Fibroblast of peridontal ligament (primary cell): ENCODE results near the gene KRT8.

Source experiments
- DNase-seq: peaks from one replicate; pipeline ENCODE4 v3.0.0-alpha.2; 2010; ENCODE audit errors: extremely low read depth

Gene KRT8

DNA sequence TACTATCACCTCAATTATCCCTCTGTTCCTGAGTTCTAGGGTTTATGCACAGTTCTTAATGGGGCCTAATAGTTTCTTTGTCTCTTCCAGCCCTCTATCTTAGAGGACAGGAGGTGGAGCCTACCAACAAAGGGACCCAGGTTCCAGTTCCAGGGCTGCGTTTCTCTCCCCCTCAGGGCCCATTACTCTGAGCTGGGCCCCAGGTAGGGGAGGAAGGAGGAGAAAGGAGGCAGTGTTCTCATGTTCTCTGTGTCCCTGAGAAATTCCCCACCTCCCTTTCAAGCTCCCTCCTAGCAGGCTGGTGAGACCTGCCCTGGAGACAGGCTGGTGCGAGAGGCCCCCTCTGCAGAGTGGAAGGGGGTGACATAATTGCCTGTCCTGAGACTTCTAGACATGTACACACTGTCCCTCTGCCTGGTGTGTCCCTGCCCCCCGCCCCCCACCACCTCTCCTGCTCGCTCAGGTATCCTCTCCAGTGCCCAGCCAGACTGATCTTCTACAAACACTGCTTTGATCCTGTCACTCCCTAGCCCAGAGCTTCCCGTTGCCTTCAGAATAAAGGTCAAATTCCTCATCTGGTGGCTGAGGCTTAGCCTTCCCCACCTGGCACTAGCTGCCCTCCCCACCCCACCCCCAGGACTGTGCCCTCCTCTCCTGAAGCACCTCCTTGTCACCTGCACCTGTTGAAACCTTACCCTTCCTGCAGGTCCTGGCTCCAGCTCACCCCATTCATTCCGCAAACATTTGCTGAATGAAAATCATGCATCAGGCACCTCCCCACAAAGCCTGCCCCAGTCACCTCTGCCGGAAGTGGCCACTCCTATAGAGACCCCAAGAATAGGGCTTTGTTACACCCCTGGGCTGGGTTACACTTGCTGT, 21.1 kb upstream of the KRT8 start:
- no peak for DNase-seq

DNA sequence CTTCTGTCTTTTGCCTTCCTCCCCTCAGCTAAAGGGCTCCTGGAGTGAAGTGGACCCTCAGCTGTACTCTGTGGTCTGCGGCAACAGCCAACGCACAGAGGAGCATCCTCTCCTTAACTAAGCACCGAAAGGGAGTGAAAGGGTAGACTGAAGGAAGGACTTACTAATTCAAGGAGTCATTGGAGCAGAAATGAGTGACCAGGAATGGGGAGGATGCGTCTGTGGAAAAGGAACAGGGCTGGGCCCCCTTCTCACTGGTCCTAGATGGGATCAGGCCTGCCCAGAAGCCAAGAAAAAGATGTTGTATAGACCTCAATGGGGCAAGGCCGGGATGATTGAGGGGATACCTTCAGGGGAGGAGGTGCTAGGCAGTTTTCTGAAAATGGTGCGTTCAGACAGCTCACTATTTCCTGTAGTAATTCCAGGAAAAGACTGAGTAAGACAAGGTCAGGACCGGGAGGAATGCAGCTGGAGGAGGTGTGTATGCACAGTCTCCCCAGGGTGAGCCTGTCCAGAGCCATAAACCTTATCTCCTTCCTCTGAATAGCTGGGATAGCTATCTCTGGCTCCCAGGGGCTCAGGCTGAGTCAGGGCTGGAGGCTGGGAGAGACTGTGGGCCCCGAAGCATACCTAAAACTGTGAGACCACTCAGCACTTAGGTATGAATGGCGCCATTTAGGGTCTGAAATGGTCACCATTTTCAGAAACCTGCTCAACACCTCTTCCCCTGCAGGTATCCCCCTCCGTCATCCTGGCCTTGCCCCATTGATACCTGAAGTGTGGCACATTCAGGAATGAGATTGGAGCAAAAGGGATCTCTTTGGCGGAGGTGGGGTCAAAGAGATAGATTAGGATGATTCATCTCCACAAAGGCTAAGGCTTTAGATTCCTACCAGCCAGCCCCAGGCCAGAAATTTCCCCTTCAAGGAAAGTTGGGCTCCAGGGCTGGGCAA, 20.2 kb upstream of the KRT8 start:
- no peak for DNase-seq

- no peak for DNase-seq
Observed at GRCh38 chr12:52921488-52922165, 16.8 kb upstream of the KRT8 start.

DNA sequence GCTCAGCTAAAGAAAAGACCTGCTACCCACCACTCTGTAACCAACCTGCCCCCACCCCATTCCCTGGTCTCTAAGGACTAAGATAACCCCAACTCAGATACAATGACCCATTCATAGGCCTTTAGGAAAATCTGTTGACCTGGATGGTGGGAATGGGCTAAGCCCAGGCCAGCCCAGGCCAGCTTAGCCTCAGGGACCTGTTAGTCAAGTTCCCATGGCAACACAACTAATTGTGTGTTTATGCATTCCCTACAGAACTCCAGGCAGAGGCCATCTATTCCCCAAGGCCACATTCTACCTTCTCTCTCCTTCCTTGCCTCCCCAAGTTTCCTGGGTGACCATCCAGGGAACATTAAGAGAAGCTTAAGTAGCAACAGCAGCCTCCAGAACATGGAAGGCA, 16.1 kb upstream of the KRT8 start:
- DNase-seq, result no peak

GRCh38 chr12:52918784-52919183, 13.9 kb upstream of the KRT8 start:
- no peak for DNase-seq

- DNase-seq, result no peak
Observed at GRCh38 chr12:52918351-52918750, 13.5 kb upstream of the KRT8 start.

GRCh38 chr12:52917800-52918199, 12.9 kb upstream of the KRT8 start:
- DNase-seq, result no peak

- DNase-seq, result no peak
Observed at GRCh38 chr12:52916216-52916615, 11.3 kb upstream of the KRT8 start.

DNA sequence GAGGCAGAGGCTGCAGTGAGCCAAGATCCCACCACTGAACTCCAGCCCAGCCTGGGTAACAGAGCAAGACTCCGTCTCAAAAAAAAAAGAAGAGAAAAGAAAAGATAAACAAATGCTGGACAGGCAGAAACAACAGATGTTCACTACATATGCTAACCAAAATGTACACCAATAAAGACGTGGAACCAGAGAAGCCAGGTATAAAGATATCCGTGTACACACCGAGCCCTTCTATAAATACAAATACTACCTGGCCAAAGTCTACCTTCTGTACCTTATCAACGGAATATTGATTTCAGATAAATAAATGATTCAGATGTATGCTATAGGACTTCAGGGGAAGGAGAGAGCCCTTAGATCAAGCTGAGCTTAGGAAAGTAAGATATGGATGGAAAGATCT, 10.8 kb upstream of the KRT8 start:
- DNase-seq, result no peak

DNA sequence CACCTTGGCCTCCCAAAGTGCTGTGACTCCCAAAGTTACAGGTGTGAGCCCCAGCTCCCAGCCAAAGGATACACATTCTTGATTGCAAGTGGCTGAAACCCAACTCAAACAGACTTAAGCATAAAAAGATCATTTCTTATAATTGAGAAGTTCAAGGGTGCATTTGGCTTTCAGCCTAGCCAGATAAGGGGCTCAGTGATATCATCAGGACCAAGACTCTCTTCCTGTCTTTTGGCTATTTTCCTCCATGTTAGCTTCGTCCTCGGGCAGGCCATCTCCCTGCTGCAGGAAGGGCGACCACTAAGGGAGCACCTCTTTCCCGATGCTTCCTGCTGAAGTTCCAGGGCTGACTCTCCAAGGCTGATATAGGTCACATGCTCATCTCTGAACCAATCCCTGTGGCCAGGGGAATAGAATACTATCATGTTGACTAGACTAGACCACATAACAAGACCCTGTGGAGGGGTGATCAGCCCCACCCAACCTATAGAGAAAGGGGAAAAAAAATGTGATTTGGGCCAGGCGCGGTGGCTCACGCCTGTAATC, 9.8 kb upstream of the KRT8 start:
- DNase-seq, result no peak

DNA sequence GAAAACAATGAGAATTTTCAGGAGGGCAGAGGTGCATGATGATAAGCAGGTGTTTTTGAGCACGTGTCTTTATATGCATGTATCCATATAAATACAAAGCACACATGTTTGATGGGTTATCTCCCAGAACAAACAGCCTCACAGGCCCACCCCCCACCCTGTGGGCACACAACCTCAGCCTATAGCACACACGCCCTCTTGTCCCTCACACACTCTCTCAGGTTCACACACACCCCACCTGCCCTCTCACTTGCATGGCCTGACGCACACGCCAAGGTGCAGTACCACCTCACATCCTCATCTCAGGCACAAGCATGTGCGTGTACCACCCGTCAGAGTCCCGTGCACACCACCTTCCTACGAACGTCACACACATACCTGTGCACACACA, 8.6 kb upstream of the KRT8 start:
- no peak for DNase-seq

GRCh38 chr12:52912711-52913430, 8.0 kb upstream of the KRT8 start:
- no peak for DNase-seq

GRCh38 chr12:52910248-52910883, 5.5 kb upstream of the KRT8 start:
- no peak for DNase-seq

- DNase-seq, result no peak
Observed at GRCh38 chr12:52909796-52910195, 4.9 kb upstream of the KRT8 start.

DNA sequence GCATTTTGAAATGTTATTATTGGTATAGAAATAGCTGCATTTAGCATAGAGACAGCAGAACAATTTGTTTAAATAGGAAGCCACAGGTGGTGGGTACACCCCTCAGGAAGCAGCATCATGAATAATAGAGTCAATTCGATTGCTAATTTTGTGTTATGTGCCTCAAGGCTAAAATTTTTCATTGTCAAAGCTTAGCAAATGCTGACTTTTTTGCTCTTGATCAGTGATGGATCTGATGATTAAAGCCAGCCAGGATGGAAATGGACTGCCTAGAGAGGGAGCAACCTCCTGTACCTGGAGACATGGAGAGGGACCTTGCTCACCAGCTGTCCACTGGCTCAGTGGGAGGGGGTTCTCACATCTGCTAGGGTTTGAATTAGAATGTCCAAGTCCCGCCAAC, 4.5 kb upstream of the KRT8 start:
- DNase-seq, result no peak

GRCh38 chr12:52907092-52907810, 2.4 kb upstream of the KRT8 start:
- no peak for DNase-seq

DNA sequence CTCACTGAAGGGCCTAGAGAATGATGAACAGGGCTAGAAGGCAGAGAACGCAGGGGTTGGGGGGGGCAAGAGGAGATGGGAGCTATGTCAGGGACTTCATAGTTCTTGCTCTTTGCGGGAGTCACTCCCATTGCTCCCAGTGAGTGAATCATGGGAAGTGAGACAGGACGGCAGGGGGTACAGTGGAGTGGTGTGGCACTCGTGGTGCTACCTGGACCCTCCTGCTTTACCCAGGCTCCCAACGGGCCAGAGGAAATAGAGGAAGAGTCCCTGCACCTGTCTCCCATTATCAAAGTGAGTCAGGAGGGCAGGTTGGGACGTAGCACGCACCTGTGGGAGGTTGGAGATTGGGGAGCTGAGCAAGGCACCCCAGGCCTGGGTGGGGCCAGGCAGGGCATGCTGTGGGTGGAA, 1.3 kb upstream of the KRT8 start:
- DNase-seq, result no peak

GRCh38 chr12:52903855-52904508, 894 bp downstream of the KRT8 start:
- no peak for DNase-seq

- peak; percentile 48 for DNase-seq
Observed at GRCh38 chr12:52903285-52903854, 1.5 kb downstream of the KRT8 start.
